Heart right ventricle (tissue), 16 donors: Measurements from ENCODE around the gene CHST5. TPM values are rescaled to one million over a fixed set of nuclear protein-coding genes. Genes with fewer than 3 reads are reported as not detected.
A peak's percentile ranks its signal among the peaks of the same experiment; 100 is the strongest.
"Not testable (repeated sequence)": the region's sequence is repeated elsewhere in the genome, so short reads cannot be mapped to it uniquely, and the experiment has no call there.

Source experiments
- ATAC-seq, 8 donors: fragments of 200-7000 bp; cut with Tn5 transposase; one replicate each; pipeline ENCODE4 v1.9.1; 2020; ENCODE audit warnings: mild to moderate bottlenecking in 8 of 8, moderate library complexity in 8 of 8, moderate number of reproducible peaks in 1 of 8
- DNase-seq, 2 donors: peaks; one replicate each; pipeline ENCODE4 v3.0.0-alpha.2; 2020
- H3K27ac ChIP-seq, 10 donors: fragments of 200-600 bp; sonication (generic) in 2 of 10; one replicate each; pipeline versions ENCODE4 v1.5.0 to v1.8.0; 2020 to 2022; ENCODE audit warnings: mild to moderate bottlenecking in 3 of 10
- H3K27me3 ChIP-seq, 7 donors: fragments of 200-600 bp; one replicate each; pipeline ENCODE4 v1.8.0; 2021 to 2022; ENCODE audit warnings: mild to moderate bottlenecking in 2 of 7
- H3K36me3 ChIP-seq, 9 donors: fragments of 200-600 bp; sonication (generic) in 1 of 9; one replicate each; pipeline versions ENCODE4 v1.5.0 to v1.8.0; 2020 to 2022; ENCODE audit warnings: mild to moderate bottlenecking in 2 of 9
- H3K4me1 ChIP-seq, 9 donors: fragments of 200-600 bp; sonication (generic) in 1 of 9; one replicate each; pipeline versions ENCODE4 v1.5.0 to v1.8.0; 2020 to 2022; ENCODE audit warnings: mild to moderate bottlenecking in 4 of 9
- H3K4me3 ChIP-seq, 10 donors: fragments of 200-600 bp; sonication (generic) in 2 of 10; one replicate each; pipeline versions ENCODE4 v1.5.0 to v1.8.0; 2020 to 2022; ENCODE audit warnings: mild to moderate bottlenecking in 7 of 10, moderate library complexity in 2 of 10
- H3K9me3 ChIP-seq, 11 donors: fragments of 200-600 bp in 10 of 11; sonication (generic) in 2 of 11; one replicate each; pipeline versions ENCODE4 v1.5.0 to v1.8.0; 2013 to 2022; ENCODE audit warnings: mild to moderate bottlenecking in 2 of 11, control low read depth in 1 of 11, moderate library complexity in 1 of 11
- WGBS, 2 donors: extraction: QIAGEN DNeasy Blood & Tissue Kit; methylation state at CpG; one replicate each; pipeline ENCODE4 v1.1.7; 2013; ENCODE audit warnings: inconsistent platforms in 1 of 2; 5-methylcytosine and 5-hydroxymethylcytosine counted together
- intact Hi-C, 10 donors: fragments of 100-400 bp; cut with DNase I; formaldehyde crosslinking; loops; one replicate each; pipeline versions ENCODE4 v1.11.1 to v1.14.2; 2022
- polyA plus RNA-seq, 2 donors: library from polyadenylated mRNA; stranded (reverse); fragments of 200-250 nt; gene quantifications; one replicate each; pipeline ENCODE4 v1.2.3, GENCODE V29; 2013
- total RNA-seq, 10 donors: library from RNA; stranded (reverse); fragmentation: NEBNext Ultra II Directional in 3 of 10; extraction: Animal tissue kit (Norgen Biotek cat#: 25700) in 3 of 10; gene quantifications; one replicate each; pipeline versions ENCODE4 v1.2.1 to v1.2.4, GENCODE V29; 2021 to 2023
- TF ChIP-seq, protein P1 (sequence below), 9 donors: fragments of 200-600 bp; sonication (generic) in 2 of 9; IDR thresholded peaks; one replicate each; pipeline versions ENCODE4 v1.5.0 to v1.8.0; 2021 to 2022; ENCODE audit warnings: antibody characterized with exemption in 9 of 9, mild to moderate bottlenecking in 5 of 9, moderate library complexity in 1 of 9
- donor health status: Arrhythmogenic right ventricular cardiomyopathy.
- donor health status: ischemic (EF 13 %, LVEDD 7.1; RV severe dilation, severe dysfunction).
- donor health status: healthy with polysubstance abuse.
- donor health status: DM: no; HTN: yes; CAD: no.
- donor health status: DM: no; HTN: no; CAD: no.
- donor health status: ischemic (EF 25% LVEDD 6.9; RV normal size, moderate dysfunction).
- donor health status: ischemic (EF 25% LVEDD 5.7; RV mildly dilated, moderate dysfunction).
- donor health status: healthy.
- donor health status: DM: yes; HTN: yes; CAD: no.
- donor health status: Ischemic cardiomyopathy.
- donor health status: ischemic (EF 35%, LVEDD 5.7; RV mildly dilated, moderate dysfunction).
- donor health status: nonischemic (EF 11% LVEDD 7.7; RV severe dilation, severe dysfunction).
- donor health status: DM: yes; HTN: yes; CAD: no.
- donor health status: PGD.
- donor health status: ischemic (EF 29% LVEDD 5.4; RV normal size, mild dysfunction).
- donor health status: nonischemic (EF 23%, LVEDD 6.1; RV moderate dilation, normal function).

CHST5 gene
- total and polyA plus RNA-seq, 12 donors, result 0.08 to 1.4 (median 0.48) TPM; not detected in 1

DNA sequence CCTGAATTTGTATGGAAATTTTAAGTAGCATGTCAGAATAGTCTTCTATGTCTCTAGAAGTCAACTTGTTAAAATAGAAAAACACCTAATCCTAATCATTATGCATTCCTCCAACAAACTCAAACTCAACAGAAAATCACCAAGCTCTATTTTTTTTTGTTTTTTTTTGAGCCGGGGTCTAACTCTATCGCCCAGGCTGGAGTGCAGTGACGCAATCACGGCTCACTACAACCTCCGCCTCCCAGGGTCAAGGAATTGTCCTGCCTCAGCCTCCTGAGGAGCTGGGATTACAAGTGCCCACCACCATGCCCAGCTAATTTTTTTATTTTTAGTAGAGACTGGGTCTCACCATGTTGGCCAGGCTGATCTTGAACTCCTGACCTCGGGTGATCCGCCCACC is 10.4 kb upstream of the CHST5 start:
- DNase-seq, result no peak
- H3K27me3 ChIP-seq, result no peaks in the 10 kb centered on the region
- H3K4me3 ChIP-seq, result no peak overlapping the region
- 96 to 97% methylated on average over 7 of the region's 7 CpGs for WGBS, 2 donors
- intact Hi-C loops, result loop anchor here in 1 of 10 donors (10.0 kb wide), 1 partner anchor 71 kb away; no protein-coding TSS in a partner anchor
- TF ChIP-seq, protein P1, sequence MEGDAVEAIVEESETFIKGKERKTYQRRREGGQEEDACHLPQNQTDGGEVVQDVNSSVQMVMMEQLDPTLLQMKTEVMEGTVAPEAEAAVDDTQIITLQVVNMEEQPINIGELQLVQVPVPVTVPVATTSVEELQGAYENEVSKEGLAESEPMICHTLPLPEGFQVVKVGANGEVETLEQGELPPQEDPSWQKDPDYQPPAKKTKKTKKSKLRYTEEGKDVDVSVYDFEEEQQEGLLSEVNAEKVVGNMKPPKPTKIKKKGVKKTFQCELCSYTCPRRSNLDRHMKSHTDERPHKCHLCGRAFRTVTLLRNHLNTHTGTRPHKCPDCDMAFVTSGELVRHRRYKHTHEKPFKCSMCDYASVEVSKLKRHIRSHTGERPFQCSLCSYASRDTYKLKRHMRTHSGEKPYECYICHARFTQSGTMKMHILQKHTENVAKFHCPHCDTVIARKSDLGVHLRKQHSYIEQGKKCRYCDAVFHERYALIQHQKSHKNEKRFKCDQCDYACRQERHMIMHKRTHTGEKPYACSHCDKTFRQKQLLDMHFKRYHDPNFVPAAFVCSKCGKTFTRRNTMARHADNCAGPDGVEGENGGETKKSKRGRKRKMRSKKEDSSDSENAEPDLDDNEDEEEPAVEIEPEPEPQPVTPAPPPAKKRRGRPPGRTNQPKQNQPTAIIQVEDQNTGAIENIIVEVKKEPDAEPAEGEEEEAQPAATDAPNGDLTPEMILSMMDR (IDR thresholded peaks at IDR 0.05), result no peak
- H3K36me3 ChIP-seq, result peaks cover 0 to 44% (median 0%) of the 10 kb centered on the region in 9 donors
- no peaks in the 10 kb centered on the region for H3K9me3 ChIP-seq
- H3K27ac ChIP-seq, result no peak overlapping the region
- peaks cover 0 to 14% (median 0%) of the 10 kb centered on the region in 9 donors for H3K4me1 ChIP-seq
- no peak for ATAC-seq

DNA sequence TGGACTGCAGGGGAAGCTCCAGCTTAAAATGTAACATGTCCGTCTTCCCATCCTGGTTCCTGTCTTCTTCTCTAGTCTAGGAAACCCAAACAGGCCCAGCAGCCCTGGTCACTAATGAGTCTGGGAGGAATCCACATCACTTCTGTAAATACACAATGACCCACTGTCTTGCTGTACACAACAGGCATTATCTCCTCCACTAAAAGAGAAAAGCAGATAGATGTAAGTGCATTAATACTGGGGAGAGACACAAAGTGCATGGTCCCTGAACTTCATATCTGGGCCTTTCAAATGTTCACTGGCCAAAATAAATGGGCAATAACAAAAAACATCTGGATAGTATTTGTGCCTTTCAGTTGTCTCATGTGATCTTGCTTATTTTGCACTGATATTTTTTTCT is 10.0 kb upstream of the CHST5 start:
- not testable (repeated sequence) for ATAC-seq, H3K27ac ChIP-seq, H3K4me3 ChIP-seq, H3K27me3 ChIP-seq, H3K9me3 ChIP-seq, DNase-seq
- WGBS, 2 donors, result no CpG with 5 or more reads among the region's 1 CpG
- H3K36me3 ChIP-seq, result peaks cover 0 to 48% (median 0%) of the 10 kb centered on the region in 9 donors
- peaks cover 0 to 10% (median 0%) of the 10 kb centered on the region in 9 donors for H3K4me1 ChIP-seq
- intact Hi-C loops, result loop anchor here in 1 of 10 donors (10.0 kb wide), 1 partner anchor 71 kb away; no protein-coding TSS in a partner anchor

DNA sequence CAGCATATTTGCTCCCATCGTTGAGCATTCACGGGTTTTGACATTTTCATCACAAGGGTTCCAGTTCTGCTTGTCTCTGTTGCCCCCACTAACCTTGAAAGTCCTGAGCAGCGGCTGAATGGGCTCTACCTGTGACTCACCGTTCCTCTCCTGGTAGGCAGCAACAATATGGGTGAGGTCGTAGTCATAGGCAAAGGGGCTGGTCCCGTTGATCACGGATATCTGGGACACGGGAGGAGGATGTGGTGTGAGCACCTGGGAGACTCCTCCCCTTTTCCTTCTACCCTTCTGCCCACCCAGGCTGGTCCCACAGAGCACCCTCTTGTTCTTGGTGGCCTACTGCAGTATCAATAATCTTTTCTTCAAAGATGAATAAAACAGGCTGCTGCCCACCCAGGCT is 6.6 kb upstream of the CHST5 start:
- not testable (repeated sequence) for H3K9me3 ChIP-seq, H3K4me3 ChIP-seq, H3K27ac ChIP-seq, H3K27me3 ChIP-seq, DNase-seq, ATAC-seq
- intact Hi-C loops, result loop anchor here in 2 of 10 donors (5.0 to 10.0 kb wide), 2 partner anchors 35 to 68 kb away; no protein-coding TSS in a partner anchor
- 95% methylated on average over 8 of the region's 8 CpGs for WGBS, 2 donors
- Histone ChIP-seq H3K4me1 (peaks cover 0 to 13% (median 4%) of the 10 kb centered on the region in 9 donors), H3K36me3 (peaks cover 0 to 52% (median 0%) of the 10 kb centered on the region in 9 donors)

DNA sequence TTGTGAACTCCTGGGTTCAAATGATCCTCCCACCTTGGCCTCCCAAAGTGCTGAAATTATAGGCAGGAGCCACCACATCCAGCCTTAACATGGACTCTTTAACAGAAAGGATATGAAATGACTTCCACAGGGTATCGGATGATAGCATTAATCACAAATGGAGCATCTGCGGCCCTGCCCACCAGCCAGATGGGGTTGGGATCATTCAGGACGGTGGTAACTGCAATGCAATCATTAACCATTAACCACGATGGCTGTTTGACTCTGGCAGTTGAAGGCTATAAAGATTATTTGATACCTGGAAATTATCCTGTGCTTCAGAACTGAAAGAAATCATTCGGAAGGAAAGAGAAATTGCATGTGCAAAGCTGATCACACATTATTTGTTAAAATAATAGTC is 5.3 kb upstream of the CHST5 start:
- 93 to 94% methylated on average over 5 of the region's 5 CpGs for WGBS, 2 donors
- DNase-seq, result no peak
- Histone ChIP-seq H3K27me3 (no peaks in the 10 kb centered on the region), H3K4me1 (peaks cover 0 to 13% (median 4%) of the 10 kb centered on the region in 9 donors), H3K27ac (no peak overlapping the region), H3K36me3 (peaks cover 0 to 52% (median 0%) of the 10 kb centered on the region in 9 donors), H3K4me3 (no peak overlapping the region), H3K9me3 (no peaks in the 10 kb centered on the region)
- intact Hi-C loops, result loop anchor here in 2 of 10 donors (5.0 to 10.0 kb wide), 2 partner anchors 34 to 66 kb away; no protein-coding TSS in a partner anchor
- TF ChIP-seq, protein P1 (IDR thresholded peaks at IDR 0.05), result no peak
- ATAC-seq, result no peak

DNA sequence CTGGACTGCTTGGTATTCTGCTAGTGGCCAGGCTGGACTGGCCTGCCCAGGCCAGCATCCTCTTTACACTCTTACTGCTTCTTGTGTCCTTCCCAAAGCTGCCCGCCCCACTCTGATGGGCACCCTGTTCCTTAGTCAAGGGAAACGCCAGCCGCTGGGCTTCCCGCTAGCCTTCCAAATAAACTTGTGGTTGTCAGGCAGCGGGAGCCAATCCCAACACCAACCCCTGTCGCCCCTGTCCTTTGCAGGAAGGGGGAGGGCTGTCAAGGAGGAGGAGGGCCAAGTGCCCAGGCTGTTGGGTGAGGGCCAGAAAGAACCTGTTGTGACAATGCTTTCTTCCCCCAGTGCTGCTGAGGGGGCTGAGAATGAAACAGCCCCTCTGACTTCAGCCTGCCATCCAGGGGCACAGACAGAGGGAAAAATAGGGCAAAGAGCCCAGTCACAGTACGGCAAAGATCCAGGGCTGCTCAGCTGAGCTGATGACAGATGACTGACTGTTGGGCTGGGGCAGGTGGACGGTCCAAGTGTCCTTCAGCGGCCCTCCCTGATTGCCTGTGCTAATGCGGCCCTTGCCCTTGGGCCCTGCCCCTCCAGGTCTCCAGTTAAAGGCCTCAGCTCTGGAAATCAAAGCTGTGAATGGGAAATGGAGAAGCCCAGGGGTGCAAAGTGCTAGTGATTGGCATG is 3.1 kb upstream of the CHST5 start:
- H3K27ac ChIP-seq, result peak overlapping the region in 6 of 10 donors; percentile 44 to 77 (median 56)
- not testable (repeated sequence) for H3K4me3 ChIP-seq, H3K9me3 ChIP-seq, H3K27me3 ChIP-seq
- ATAC-seq (peak; percentile 85 to 97 (median 92)), DNase-seq (peak in 1 of 2 donors; percentile 25)
- peaks cover 0 to 13% (median 4%) of the 10 kb centered on the region in 9 donors for H3K4me1 ChIP-seq
- intact Hi-C loops, result loop anchor here in 1 of 10 donors (10.0 kb wide), 1 partner anchor 64 kb away; no protein-coding TSS in a partner anchor
- peaks cover 0 to 41% (median 0%) of the 10 kb centered on the region in 9 donors for H3K36me3 ChIP-seq
- WGBS, 2 donors, result 34 to 50% methylated on average over 6 to 8 of the region's 10 CpGs
